Cardiac fibroblast (primary cell): ENCODE data around the gene TNIP1.
A peak's percentile ranks its signal among the peaks of the same experiment; 100 is the strongest.

Source experiments
- DNase-seq, 2 donors: peaks; one replicate each; pipeline versions ENCODE4 v3.0.0 to v3.0.0-alpha.2; 2010; ENCODE audit warnings: low read depth in 2 of 2
- H3K4me3 ChIP-seq, 2 donors: replicated peaks in 1 of 2; 1 replicate in 1 of 2; 2 replicates in 1 of 2; pipeline ENCODE4 v1.5.1; 2011; ENCODE audit warnings: low read depth in 2 of 2, low read length in 2 of 2, mild to moderate bottlenecking in 2 of 2, moderate library complexity in 1 of 2
- CTCF ChIP-seq: IDR thresholded peaks from one replicate; pipeline ENCODE4 v1.5.1; 2011; ENCODE audit warnings: low read depth, mild to moderate bottlenecking, low read length, inconsistent platforms

Gene TNIP1

GRCh38 chr5:151106509-151106908 is 25.7 kb upstream of the TNIP1 start:
- no peak for TF ChIP-seq CTCF
- no peak overlapping the region for H3K4me3 ChIP-seq
- no peak for DNase-seq

GRCh38 chr5:151106043-151106442 is 25.2 kb upstream of the TNIP1 start:
- TF ChIP-seq CTCF = no peak
- DNase-seq = no peak
- H3K4me3 ChIP-seq = no peak overlapping the region

GRCh38 chr5:151105561-151105960 is 24.7 kb upstream of the TNIP1 start:
- TF ChIP-seq CTCF = no peak
- H3K4me3 ChIP-seq = no peak overlapping the region
- no peak for DNase-seq

GRCh38 chr5:151104795-151105194 is 24.0 kb upstream of the TNIP1 start:
- no peak for TF ChIP-seq CTCF
- peak; percentile 57 to 95 for DNase-seq
- no peak overlapping the region for H3K4me3 ChIP-seq

GRCh38 chr5:151101746-151102145 is 20.9 kb upstream of the TNIP1 start:
- no peak overlapping the region for H3K4me3 ChIP-seq
- no peak for TF ChIP-seq CTCF
- DNase-seq = no peak

GRCh38 chr5:151101151-151101550 is 20.3 kb upstream of the TNIP1 start:
- no peak for TF ChIP-seq CTCF
- no peak overlapping the region for H3K4me3 ChIP-seq
- peak in 1 of 2 donors; percentile 17 for DNase-seq

GRCh38 chr5:151100681-151101080 is 19.8 kb upstream of the TNIP1 start:
- DNase-seq = no peak
- no peak overlapping the region for H3K4me3 ChIP-seq
- TF ChIP-seq CTCF = no peak
